CD4-positive, CD25-positive, alpha-beta regulatory T cell (primary cell): ENCODE data around the gene MVB12B. TPM values are rescaled to one million over a fixed set of nuclear protein-coding genes. Genes with fewer than 3 reads are reported as not detected.

Experiments
- ATAC-seq, 2 donors: fragments of 150-1000 bp; cut with Tn5 transposase; one replicate each; pipeline ENCODE4 v1.10.0; 2021; ENCODE audit warnings: low read depth in 2 of 2, moderate number of reproducible peaks in 2 of 2, moderate library complexity in 1 of 2
- DNase-seq, 3 donors: peaks; one replicate each; pipeline versions ENCODE4 v3.0.0 to v3.0.0-alpha.2; 2012 to 2022; ENCODE audit warnings: mixed read lengths in 1 of 3
- H3K27ac ChIP-seq: one replicate; pipeline ENCODE4 v1.7.0; 2013; ENCODE audit warnings: mild to moderate bottlenecking, low read length; ENCODE audit not compliant: insufficient read depth, poor library complexity, severe bottlenecking
- H3K27me3 ChIP-seq: one replicate; pipeline ENCODE4 v1.7.0; 2013; ENCODE audit warnings: low read length; ENCODE audit not compliant: control insufficient read depth, insufficient read depth
- H3K36me3 ChIP-seq: one replicate; pipeline ENCODE4 v1.7.0; 2013; ENCODE audit warnings: mild to moderate bottlenecking, low read length, moderate library complexity; ENCODE audit not compliant: control insufficient read depth, insufficient read depth
- H3K4me1 ChIP-seq: 2 replicates; pipeline ENCODE4 v1.7.0; 2013; ENCODE audit warnings: mild to moderate bottlenecking, low read length; ENCODE audit not compliant: insufficient read depth, control insufficient read depth, poor library complexity, severe bottlenecking
- H3K4me3 ChIP-seq: one replicate; pipeline ENCODE4 v1.7.0; 2013; ENCODE audit warnings: low read depth, mild to moderate bottlenecking, low read length, moderate library complexity
- H3K9me3 ChIP-seq, 2 experiments: 1 replicate in 1 of 2; 2 replicates in 1 of 2; pipeline ENCODE4 v1.7.0; 2013; ENCODE audit warnings: low read length in 2 of 2, mild to moderate bottlenecking in 1 of 2, moderate library complexity in 1 of 2; ENCODE audit not compliant: control insufficient read depth in 2 of 2
- H3K27ac Mint-ChIP-seq, 3 donors: one replicate each; pipeline ENCODE4 v1.8.0; 2020 to 2022; ENCODE audit warnings: mild to moderate bottlenecking in 3 of 3, mixed read lengths in 3 of 3, moderate library complexity in 2 of 3
- H3K27me3 Mint-ChIP-seq: one replicate; pipeline ENCODE4 v1.8.0; 2022; ENCODE audit warnings: mild to moderate bottlenecking, mixed read lengths
- H3K36me3 Mint-ChIP-seq: one replicate; pipeline ENCODE4 v1.8.0; 2020; ENCODE audit warnings: mixed read lengths
- H3K4me1 Mint-ChIP-seq, 4 donors: one replicate each; pipeline ENCODE4 v1.8.0; 2020 to 2022; ENCODE audit warnings: mixed read lengths in 4 of 4, mild to moderate bottlenecking in 1 of 4
- H3K4me3 Mint-ChIP-seq, 4 donors: one replicate each; pipeline ENCODE4 v1.8.0; 2020 to 2022; ENCODE audit warnings: mild to moderate bottlenecking in 4 of 4, mixed read lengths in 4 of 4, moderate library complexity in 3 of 4
- H3K9me3 Mint-ChIP-seq, 7 donors: one replicate each; pipeline ENCODE4 v1.8.0; 2020 to 2022; ENCODE audit warnings: mixed read lengths in 7 of 7, mild to moderate bottlenecking in 3 of 7, moderate library complexity in 2 of 7
- polyA plus RNA-seq, 4 donors: library from polyadenylated mRNA; unstranded; fragments of 300-500 nt; fragmentation: Illumina TruSeq; gene quantifications; one replicate each; pipeline ENCODE4 v1.2.3, GENCODE V29; 2021
- total RNA-seq: library from RNA; stranded (reverse); gene quantifications from one replicate; pipeline ENCODE4 v1.2.3, GENCODE V29; 2022

MVB12B gene
- total and polyA plus RNA-seq, 5 donors from 2014 or later, result 0.60 to 5.1 (median 1.4) TPM

- Mint-ChIP-seq H3K4me3 (no peak overlapping the region), H3K9me3 (no peaks in the 10 kb centered on the region), H3K27me3 (peaks cover 11% of the 10 kb centered on the region), H3K36me3 (no peaks in the 10 kb centered on the region), H3K4me1 (peaks cover 0 to 8% (median 3%) of the 10 kb centered on the region in 4 donors), H3K27ac (no peak overlapping the region)
- Histone ChIP-seq H3K4me1 (no peaks in the 10 kb centered on the region), H3K36me3 (no peaks in the 10 kb centered on the region), H3K4me3 (no peak overlapping the region), H3K27me3 (no peaks in the 10 kb centered on the region), H3K9me3 (no peaks in the 10 kb centered on the region), H3K27ac (no peak overlapping the region)
- no peak for ATAC-seq
- DNase-seq, result no peak
These were observed 29.0 kb upstream of the MVB12B start for GRCh38 chr9:126297661-126298060.

GRCh38 chr9:126298063-126298801 lies 28.4 kb upstream of the MVB12B start:
- no peak overlapping the region for H3K4me3 Mint-ChIP-seq
- peaks cover 0 to 8% (median 3%) of the 10 kb centered on the region in 4 donors for H3K4me1 Mint-ChIP-seq
- no peak for DNase-seq

GRCh38 chr9:126299706-126300276 lies 26.8 kb upstream of the MVB12B start:
- H3K4me3 Mint-ChIP-seq, result no peak overlapping the region
- no peaks in the 10 kb centered on the region for H3K36me3 Mint-ChIP-seq
- H3K36me3 ChIP-seq, result no peaks in the 10 kb centered on the region
- no peak for DNase-seq
- no peaks in the 10 kb centered on the region for H3K9me3 ChIP-seq
- no peak for ATAC-seq
- no peak overlapping the region for H3K27ac Mint-ChIP-seq
- no peak overlapping the region for H3K27ac ChIP-seq
- H3K27me3 ChIP-seq, result no peaks in the 10 kb centered on the region
- H3K27me3 Mint-ChIP-seq, result peaks cover 6% of the 10 kb centered on the region
- no peak overlapping the region for H3K4me3 ChIP-seq
- H3K4me1 ChIP-seq, result no peaks in the 10 kb centered on the region
- H3K9me3 Mint-ChIP-seq, result no peaks in the 10 kb centered on the region
- H3K4me1 Mint-ChIP-seq, result peaks cover 0 to 8% (median 3%) of the 10 kb centered on the region in 4 donors

More at GRCh38 chr9:126298063-126298801, 28.4 kb upstream of the MVB12B start:
- H3K27me3 Mint-ChIP-seq, result peaks cover 11% of the 10 kb centered on the region
- H3K9me3 Mint-ChIP-seq, result no peaks in the 10 kb centered on the region
- no peak overlapping the region for H3K27ac ChIP-seq
- H3K36me3 Mint-ChIP-seq, result no peaks in the 10 kb centered on the region
- no peaks in the 10 kb centered on the region for H3K27me3 ChIP-seq
- no peaks in the 10 kb centered on the region for H3K4me1 ChIP-seq
- H3K4me3 ChIP-seq, result no peak overlapping the region
- no peaks in the 10 kb centered on the region for H3K9me3 ChIP-seq
- H3K36me3 ChIP-seq, result no peaks in the 10 kb centered on the region
- no peak overlapping the region for H3K27ac Mint-ChIP-seq
- no peak for ATAC-seq

- H3K27ac ChIP-seq, result no peak overlapping the region
- H3K36me3 Mint-ChIP-seq, result no peaks in the 10 kb centered on the region
- no peaks in the 10 kb centered on the region for H3K9me3 Mint-ChIP-seq
- H3K27me3 ChIP-seq, result no peaks in the 10 kb centered on the region
- H3K27ac Mint-ChIP-seq, result no peak overlapping the region
- no peak overlapping the region for H3K4me3 Mint-ChIP-seq
- DNase-seq, result no peak
- no peaks in the 10 kb centered on the region for H3K36me3 ChIP-seq
- H3K4me1 ChIP-seq, result no peaks in the 10 kb centered on the region
- H3K9me3 ChIP-seq, result no peaks in the 10 kb centered on the region
- peaks cover 6% of the 10 kb centered on the region for H3K27me3 Mint-ChIP-seq
- no peak overlapping the region for H3K4me3 ChIP-seq
- ATAC-seq, result no peak
- peaks cover 0 to 8% (median 3%) of the 10 kb centered on the region in 4 donors for H3K4me1 Mint-ChIP-seq
These were observed 25.4 kb upstream of the MVB12B start for GRCh38 chr9:126301196-126301595.

- Histone ChIP-seq H3K27ac (no peak overlapping the region), H3K9me3 (no peaks in the 10 kb centered on the region), H3K4me3 (no peak overlapping the region), H3K4me1 (no peaks in the 10 kb centered on the region), H3K27me3 (no peaks in the 10 kb centered on the region), H3K36me3 (no peaks in the 10 kb centered on the region)
- peak; percentile 16 to 64 (median 57) for DNase-seq
- Mint-ChIP-seq H3K27me3 (peaks cover 6% of the 10 kb centered on the region), H3K27ac (peak overlapping the region in 1 of 3 donors; percentile 15), H3K4me3 (no peak overlapping the region), H3K9me3 (no peaks in the 10 kb centered on the region), H3K4me1 (peaks cover 0 to 8% (median 4%) of the 10 kb centered on the region in 4 donors), H3K36me3 (no peaks in the 10 kb centered on the region)
- ATAC-seq, result peak; percentile 53 to 55
These were observed 24.5 kb upstream of the MVB12B start for GRCh38 chr9:126301985-126302603.

GRCh38 chr9:126302730-126303129 lies 23.9 kb upstream of the MVB12B start:
- Histone ChIP-seq H3K4me1 (no peaks in the 10 kb centered on the region), H3K36me3 (no peaks in the 10 kb centered on the region), H3K4me3 (no peak overlapping the region), H3K27me3 (no peaks in the 10 kb centered on the region), H3K27ac (no peak overlapping the region), H3K9me3 (no peaks in the 10 kb centered on the region)
- Mint-ChIP-seq H3K9me3 (no peaks in the 10 kb centered on the region), H3K36me3 (no peaks in the 10 kb centered on the region), H3K4me1 (peaks cover 0 to 8% (median 4%) of the 10 kb centered on the region in 4 donors), H3K27me3 (peaks cover 6% of the 10 kb centered on the region), H3K4me3 (no peak overlapping the region), H3K27ac (peak overlapping the region in 1 of 3 donors; percentile 46)
- ATAC-seq (no peak), DNase-seq (no peak)

- H3K4me1 ChIP-seq, result no peaks in the 10 kb centered on the region
- no peaks in the 10 kb centered on the region for H3K9me3 ChIP-seq
- no peak overlapping the region for H3K27ac Mint-ChIP-seq
- H3K4me1 Mint-ChIP-seq, result peaks cover 0 to 8% (median 4%) of the 10 kb centered on the region in 4 donors
- peak in 1 of 3 donors; percentile 12 for DNase-seq
- H3K36me3 ChIP-seq, result no peaks in the 10 kb centered on the region
- H3K4me3 ChIP-seq, result no peak overlapping the region
- no peak for ATAC-seq
- H3K36me3 Mint-ChIP-seq, result no peaks in the 10 kb centered on the region
- H3K27me3 ChIP-seq, result no peaks in the 10 kb centered on the region
- H3K9me3 Mint-ChIP-seq, result no peaks in the 10 kb centered on the region
- peaks cover 6% of the 10 kb centered on the region for H3K27me3 Mint-ChIP-seq
- H3K27ac ChIP-seq, result no peak overlapping the region
- H3K4me3 Mint-ChIP-seq, result no peak overlapping the region
These were observed 23.1 kb upstream of the MVB12B start for GRCh38 chr9:126303488-126303887.
